Astrocyte of the cerebellum (primary cell): ENCODE data around the gene SLC29A1.

Experiments used
- DNase-seq: peaks from one replicate; pipeline ENCODE4 v3.0.0-alpha.2; 2011; ENCODE audit warnings: low read depth
- H3K4me3 ChIP-seq: 2 replicates; pipeline ENCODE4 v1.5.1; 2011; ENCODE audit warnings: mild to moderate bottlenecking, low read depth, low read length, moderate library complexity
- in situ Hi-C: cut with HindIII; loops from 2 replicates; pipeline ENCODE4 v1.10.0; 2017; ENCODE audit warnings: low sequenced_read_pairs
- TF ChIP-seq, protein P1 (sequence below): IDR thresholded peaks from 2 replicates; pipeline ENCODE4 v1.5.1; 2012; ENCODE audit warnings: low read length, low read depth, moderate library complexity, mild to moderate bottlenecking; ENCODE audit errors: missing control alignments

SLC29A1 gene

GRCh38 chr6:44256775-44257024 is 33.3 kb downstream of the SLC29A1 start:
- DNase-seq = no peak
- in situ Hi-C loops = loop anchor here (5.0 kb wide), 1 partner anchor 51 kb away; no protein-coding TSS in a partner anchor
- peak overlapping the region; percentile 94 for H3K4me3 ChIP-seq
- TF ChIP-seq, protein P1, sequence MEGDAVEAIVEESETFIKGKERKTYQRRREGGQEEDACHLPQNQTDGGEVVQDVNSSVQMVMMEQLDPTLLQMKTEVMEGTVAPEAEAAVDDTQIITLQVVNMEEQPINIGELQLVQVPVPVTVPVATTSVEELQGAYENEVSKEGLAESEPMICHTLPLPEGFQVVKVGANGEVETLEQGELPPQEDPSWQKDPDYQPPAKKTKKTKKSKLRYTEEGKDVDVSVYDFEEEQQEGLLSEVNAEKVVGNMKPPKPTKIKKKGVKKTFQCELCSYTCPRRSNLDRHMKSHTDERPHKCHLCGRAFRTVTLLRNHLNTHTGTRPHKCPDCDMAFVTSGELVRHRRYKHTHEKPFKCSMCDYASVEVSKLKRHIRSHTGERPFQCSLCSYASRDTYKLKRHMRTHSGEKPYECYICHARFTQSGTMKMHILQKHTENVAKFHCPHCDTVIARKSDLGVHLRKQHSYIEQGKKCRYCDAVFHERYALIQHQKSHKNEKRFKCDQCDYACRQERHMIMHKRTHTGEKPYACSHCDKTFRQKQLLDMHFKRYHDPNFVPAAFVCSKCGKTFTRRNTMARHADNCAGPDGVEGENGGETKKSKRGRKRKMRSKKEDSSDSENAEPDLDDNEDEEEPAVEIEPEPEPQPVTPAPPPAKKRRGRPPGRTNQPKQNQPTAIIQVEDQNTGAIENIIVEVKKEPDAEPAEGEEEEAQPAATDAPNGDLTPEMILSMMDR = no peak

DNA sequence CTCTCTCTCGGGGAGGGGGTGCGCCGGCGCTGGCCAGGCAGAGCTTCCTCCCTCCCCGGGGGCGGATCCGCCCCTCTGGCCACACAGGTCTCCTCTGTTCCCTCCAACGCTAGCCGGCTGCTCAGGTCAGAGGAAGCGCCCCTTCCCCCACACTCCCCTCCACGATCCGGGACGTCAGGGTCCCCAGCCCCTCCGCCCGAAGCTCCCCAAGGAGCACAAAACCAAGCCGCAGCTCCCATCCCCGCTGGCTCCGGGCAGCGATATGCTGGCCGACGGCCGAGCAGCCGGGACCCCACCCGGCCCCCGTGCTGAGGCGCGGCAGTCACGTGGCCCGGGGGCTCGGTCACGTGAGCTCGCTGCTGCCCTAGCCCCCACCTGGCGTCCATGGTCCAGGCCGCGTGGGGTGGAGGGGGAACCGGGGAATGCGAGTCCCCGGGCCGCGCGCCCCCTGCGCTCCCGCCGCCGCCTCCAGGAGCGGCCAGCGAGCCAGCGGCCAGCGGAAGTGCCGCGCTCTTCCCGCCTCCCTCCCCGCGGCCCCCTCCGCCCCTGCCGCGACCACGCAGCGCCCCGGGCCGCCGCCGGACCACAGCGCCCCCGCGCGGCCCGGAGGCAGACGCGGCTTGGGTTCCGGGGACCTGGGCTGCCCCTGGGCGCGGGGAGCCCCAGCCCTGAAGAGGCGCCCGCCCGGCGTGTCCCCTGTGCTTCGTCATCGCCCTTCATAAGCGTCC is 33.8 kb downstream of the SLC29A1 start, which contains the start of gene SLC35B2:
Gene SLC35B2, minus strand, starts transcription at position 504 of the 728 bp plus-strand sequence. Its CDS starts 118 bp downstream, at position 386.
- in situ Hi-C loops = loop anchor here (5.0 kb wide), 1 partner anchor 50 kb away; no protein-coding TSS in a partner anchor
- TF ChIP-seq, protein P1 = peak; percentile 42
- DNase-seq = no peak
- H3K4me3 ChIP-seq = peak within 1 kb of the TSS; percentile 94

- TF ChIP-seq, protein P1 = no peak
- in situ Hi-C loops = loop anchor here (5.0 kb wide), 1 partner anchor 49 kb away; no protein-coding TSS in a partner anchor
- DNase-seq = no peak
- H3K4me3 ChIP-seq = peak overlapping the region; percentile 94
Observed at GRCh38 chr6:44257753-44258324, 34.4 kb downstream of the SLC29A1 start.

DNA sequence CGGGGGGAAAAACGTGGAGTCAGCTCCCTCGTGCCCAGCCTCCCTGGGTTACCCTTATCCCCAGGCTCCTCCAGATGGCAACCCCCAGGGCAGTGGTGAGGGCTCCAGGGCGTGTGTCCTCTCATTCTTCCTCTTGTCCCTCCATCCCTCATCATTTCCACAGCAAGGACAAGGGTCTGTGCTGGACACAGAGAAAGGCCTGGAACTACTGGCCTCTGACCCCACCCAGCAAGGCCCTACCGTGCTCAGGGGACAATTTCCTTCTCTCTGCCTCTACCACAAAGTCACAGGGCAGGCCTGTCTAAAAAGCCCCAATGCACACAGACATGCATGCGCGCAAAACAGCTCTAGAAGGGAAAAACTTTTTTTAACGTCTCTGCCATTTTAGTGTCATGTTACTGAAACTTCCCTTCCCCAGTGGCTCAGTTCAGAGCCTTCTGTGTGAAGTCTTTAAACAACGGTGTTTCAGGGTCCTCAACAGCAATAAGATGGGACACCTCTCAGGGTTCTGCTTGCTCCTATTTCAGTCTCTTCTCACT is 35.0 kb downstream of the SLC29A1 start:
- no peak for DNase-seq

GRCh38 chr6:44258921-44259320 is 35.5 kb downstream of the SLC29A1 start:
- no peak overlapping the region for H3K4me3 ChIP-seq
- no peak for DNase-seq
- TF ChIP-seq, protein P1 = no peak
- in situ Hi-C loops = loop anchor here (5.0 kb wide), 1 partner anchor 48 kb away; no protein-coding TSS in a partner anchor

More for the DNA sequence above, 35.0 kb downstream of the SLC29A1 start:
- in situ Hi-C loops = loop anchor here (5.0 kb wide), 1 partner anchor 49 kb away; no protein-coding TSS in a partner anchor
- TF ChIP-seq, protein P1 = no peak
- H3K4me3 ChIP-seq = no peak overlapping the region

GRCh38 chr6:44260011-44260410 is 36.6 kb downstream of the SLC29A1 start:
- no peak for DNase-seq
- H3K4me3 ChIP-seq = no peak overlapping the region
- in situ Hi-C loops = no loop called here
- TF ChIP-seq, protein P1 = no peak
